Tibial artery (tissue), 4 donors: ENCODE results near the gene KDM4B.

Experiments used
- DNase-seq, 2 donors: peaks; one replicate each; pipeline ENCODE4 v3.0.0-alpha.2; 2019
- H3K27ac ChIP-seq, 2 donors: fragments of 200-600 bp; sonication (generic) in 1 of 2; 1 replicate in 1 of 2; 2 replicates in 1 of 2; pipeline ENCODE4 v1.5.1; 2018 to 2019; ENCODE audit warnings: mild to moderate bottlenecking in 1 of 2
- H3K27me3 ChIP-seq, 2 donors: fragments of 200-600 bp; sonication (generic) in 1 of 2; one replicate each; pipeline versions ENCODE4 v1.5.1 to v1.6.0; 2016 to 2019
- H3K36me3 ChIP-seq, 3 donors: fragments of 200-600 bp; sonication (generic) in 2 of 3; one replicate each; pipeline ENCODE4 v1.5.1; 2016 to 2019; ENCODE audit warnings: mild to moderate bottlenecking in 2 of 3
- H3K4me1 ChIP-seq, 4 donors: fragments of 200-600 bp; sonication (generic) in 2 of 4; 1 replicate in 3 of 4; 2 replicates in 1 of 4; pipeline ENCODE4 v1.5.1; 2016 to 2019
- H3K4me3 ChIP-seq, 2 donors: fragments of 200-600 bp; sonication (generic) in 1 of 2; 1 replicate in 1 of 2; 2 replicates in 1 of 2; pipeline ENCODE4 v1.5.1; 2018 to 2019; ENCODE audit warnings: mild to moderate bottlenecking in 2 of 2
- H3K9me3 ChIP-seq, 3 donors: fragments of 200-600 bp; sonication (generic) in 1 of 3; one replicate each; pipeline ENCODE4 v1.5.1; 2016 to 2019
- CTCF ChIP-seq, 2 experiments: fragments of 200-600 bp in 1 of 2; fragments of 450-650 bp in 1 of 2; IDR thresholded peaks; one replicate each; pipeline ENCODE4 v1.5.1; 2017 to 2019; ENCODE audit warnings: antibody characterized with exemption in 2 of 2, mild to moderate bottlenecking in 1 of 2, moderate library complexity in 1 of 2
- intact Hi-C: fragments of 100-400 bp; cut with DNase I; formaldehyde crosslinking; loops from one replicate; pipeline ENCODE4 v1.15.0; 2023; ENCODE audit warnings: low total_unique reads

The KDM4B gene

GRCh38 chr19:5131506-5132205, 162.7 kb downstream of the KDM4B start:
- peaks cover 25 to 83% (median 49%) of the 10 kb centered on the region in 3 donors for H3K36me3 ChIP-seq
- DNase-seq: no peak
- intact Hi-C loops: no loop called here
- H3K27me3 ChIP-seq: no peaks in the 10 kb centered on the region
- no peak overlapping the region for H3K27ac ChIP-seq
- TF ChIP-seq CTCF (IDR thresholded peaks at IDR 0.05): no peak
- H3K4me1 ChIP-seq: peaks cover 0 to 34% (median 24%) of the 10 kb centered on the region in 4 donors
- H3K4me3 ChIP-seq: no peak overlapping the region
- H3K9me3 ChIP-seq: no peaks in the 10 kb centered on the region

DNA sequence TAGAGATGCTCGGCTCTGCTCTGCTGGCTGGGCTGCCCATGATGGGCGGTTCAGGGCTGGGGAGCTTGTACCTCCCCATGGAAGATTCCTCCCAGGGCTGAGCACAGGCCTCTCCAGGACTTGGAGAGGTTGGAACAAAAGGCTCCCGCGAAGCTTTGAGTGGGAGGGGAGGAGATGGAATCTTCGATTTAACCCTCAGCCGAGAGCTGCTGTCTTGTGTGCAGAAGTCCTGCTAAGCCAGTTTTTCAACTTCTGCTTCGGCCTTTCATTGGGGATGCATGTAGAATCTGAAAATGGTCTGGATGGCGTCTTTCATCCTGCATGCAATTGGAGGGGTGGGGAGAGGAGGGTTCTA, 163.3 kb downstream of the KDM4B start:
- no peak for TF ChIP-seq CTCF (IDR thresholded peaks at IDR 0.05)
- Histone ChIP-seq H3K36me3 (peaks cover 31 to 84% (median 54%) of the 10 kb centered on the region in 3 donors), H3K27ac (no peak overlapping the region), H3K27me3 (no peaks in the 10 kb centered on the region), H3K9me3 (no peaks in the 10 kb centered on the region), H3K4me1 (peaks cover 0 to 29% (median 22%) of the 10 kb centered on the region in 4 donors), H3K4me3 (no peak overlapping the region)
- no peak for DNase-seq
- intact Hi-C loops: no loop called here

DNA sequence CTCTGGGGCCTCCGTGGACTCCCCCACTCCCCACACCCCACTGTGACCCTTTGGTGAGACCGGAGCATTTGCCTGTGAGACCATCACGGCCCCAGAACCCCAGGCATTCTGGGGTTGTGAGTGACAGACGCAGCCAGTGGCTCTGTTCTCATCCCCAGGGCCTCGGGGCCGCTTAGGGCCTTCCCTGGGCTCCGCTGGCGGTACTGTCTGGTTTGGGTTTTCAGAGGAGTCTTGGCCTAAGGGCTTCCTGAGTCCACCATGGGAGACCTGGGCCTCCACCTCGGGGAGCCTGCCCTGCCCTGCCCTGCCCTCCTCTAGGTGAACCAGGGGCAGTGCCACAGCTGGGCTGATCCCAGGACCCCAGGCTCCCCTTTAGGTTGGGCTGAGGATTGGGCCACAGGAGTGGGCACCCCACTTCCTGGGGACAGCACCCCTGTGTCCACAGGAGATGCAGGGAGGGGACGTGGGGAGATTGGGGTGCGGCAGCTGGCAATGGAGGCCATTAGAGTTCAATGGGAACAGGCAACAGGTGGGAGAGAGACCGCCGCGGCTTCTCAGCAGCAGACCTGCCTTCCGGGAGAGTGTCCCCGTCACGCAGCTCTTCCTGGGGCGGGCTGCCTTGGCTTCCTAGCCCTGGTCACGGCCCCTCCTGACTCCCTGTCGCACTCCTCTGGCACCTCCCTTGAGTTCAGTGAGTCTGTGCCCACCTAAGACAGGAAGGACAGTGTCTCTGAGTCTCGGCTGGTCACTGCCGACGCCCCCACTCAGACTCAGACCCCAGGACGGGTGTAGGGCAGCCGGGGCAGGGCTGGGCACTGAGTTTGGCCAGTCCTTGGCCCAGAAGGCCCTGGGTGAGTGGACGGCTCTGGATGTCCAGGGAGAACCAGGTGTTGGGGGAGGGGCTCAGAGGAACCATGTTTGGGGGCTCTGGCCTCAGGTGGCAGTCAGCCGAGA, 164.1 kb downstream of the KDM4B start:
- intact Hi-C loops: no loop called here
- H3K4me3 ChIP-seq: no peak overlapping the region
- peaks cover 39 to 89% (median 62%) of the 10 kb centered on the region in 3 donors for H3K36me3 ChIP-seq
- H3K9me3 ChIP-seq: no peaks in the 10 kb centered on the region
- no peak for TF ChIP-seq CTCF (IDR thresholded peaks at IDR 0.05)
- peaks cover 0 to 21% (median 15%) of the 10 kb centered on the region in 4 donors for H3K4me1 ChIP-seq
- no peak for DNase-seq
- no peak overlapping the region for H3K27ac ChIP-seq
- H3K27me3 ChIP-seq: no peaks in the 10 kb centered on the region

DNA sequence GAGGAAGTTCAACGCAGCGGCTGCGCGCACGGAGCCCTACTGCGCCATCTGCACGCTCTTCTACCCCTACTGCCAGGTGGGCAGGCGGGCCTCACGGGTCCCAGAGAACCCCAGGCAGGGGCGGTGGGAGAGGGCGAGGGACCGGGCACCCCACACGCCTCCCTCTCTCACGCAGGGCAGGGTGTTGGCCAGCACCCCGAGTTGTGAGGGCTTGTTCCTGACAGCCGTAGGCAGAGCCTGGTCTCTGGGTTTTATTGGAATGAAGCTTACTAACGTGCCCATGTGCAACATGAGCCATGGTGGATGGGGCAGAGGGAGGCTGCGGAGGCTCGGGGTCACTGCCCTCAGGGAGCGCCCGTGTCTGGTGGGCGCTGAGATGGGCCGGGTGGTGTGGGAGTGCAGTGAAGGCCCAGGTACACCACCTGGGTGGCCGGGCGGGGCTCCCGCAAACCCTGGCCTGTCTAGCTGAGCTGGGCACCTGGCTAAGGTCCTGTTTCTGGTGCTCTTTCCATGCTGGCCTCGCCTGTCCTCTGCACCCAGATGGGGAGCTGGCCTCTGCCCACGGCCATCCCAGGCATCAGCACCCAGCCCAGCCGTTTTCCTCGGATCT, 165.2 kb downstream of the KDM4B start:
- H3K36me3 ChIP-seq: peaks cover 42 to 96% (median 73%) of the 10 kb centered on the region in 3 donors

More for the DNA sequence above, 165.2 kb downstream of the KDM4B start:
- Histone ChIP-seq H3K4me1 (peaks cover 0 to 9% (median 4%) of the 10 kb centered on the region in 4 donors), H3K4me3 (no peak overlapping the region), H3K9me3 (no peaks in the 10 kb centered on the region), H3K27ac (no peak overlapping the region), H3K27me3 (no peaks in the 10 kb centered on the region)
- DNase-seq: no peak
- no peak for TF ChIP-seq CTCF (IDR thresholded peaks at IDR 0.05)
- intact Hi-C loops: no loop called here
